ENCODE results near the gene SLIT3. TPM values are rescaled to one million over a fixed set of nuclear protein-coding genes. Genes with fewer than 3 reads are reported as not detected.

Gene SLIT3
- total RNA-seq, 2 donors from 2014 or later, result 6.6 to 6.7 TPM

DNA sequence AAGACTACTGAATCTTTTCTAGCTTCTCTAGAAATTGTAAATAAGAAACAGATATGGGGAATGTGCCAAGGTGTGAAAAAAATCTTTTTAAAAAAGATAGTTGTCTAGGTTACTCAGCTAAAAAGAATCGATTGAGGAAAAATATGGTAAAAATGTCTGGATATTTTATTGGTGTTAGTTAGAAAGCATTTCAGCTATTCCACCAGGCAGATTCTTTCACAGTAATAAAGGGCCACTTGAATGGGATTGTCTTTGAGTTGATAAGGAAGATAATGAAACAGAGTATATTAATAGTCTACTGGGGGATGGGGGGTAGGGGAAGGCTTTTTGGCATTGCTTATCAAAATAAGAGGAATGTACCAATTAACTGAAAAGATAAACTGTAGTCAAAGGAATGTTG lies 51.9 kb downstream of the SLIT3 start:
- Histone ChIP-seq H3K4me3 (no peak overlapping the region), H3K9me3 (no peaks in the 10 kb centered on the region), H3K27ac (no peak overlapping the region), H3K4me1 (peaks cover 14% of the 10 kb centered on the region), H3K27me3 (no peaks in the 10 kb centered on the region), H3K36me3 (replicated peaks in 1 of 2; ENCODE audit: insufficient read depth in 1 of 2, low read depth in 2 of 2) (no peaks in the 10 kb centered on the region)
- no peak for TF ChIP-seq POLR2A (IDR thresholded peaks at IDR 0.05)
- no peak for TF ChIP-seq CTCF (IDR thresholded peaks at IDR 0.05)
- no peak for DNase-seq
- peak; percentile 30 for ATAC-seq
- 26 to 29% methylated on average over 1 of the region's 1 CpG for WGBS, 2 donors
- intact Hi-C loops (cut with DNase I), result no loop called here

DNA sequence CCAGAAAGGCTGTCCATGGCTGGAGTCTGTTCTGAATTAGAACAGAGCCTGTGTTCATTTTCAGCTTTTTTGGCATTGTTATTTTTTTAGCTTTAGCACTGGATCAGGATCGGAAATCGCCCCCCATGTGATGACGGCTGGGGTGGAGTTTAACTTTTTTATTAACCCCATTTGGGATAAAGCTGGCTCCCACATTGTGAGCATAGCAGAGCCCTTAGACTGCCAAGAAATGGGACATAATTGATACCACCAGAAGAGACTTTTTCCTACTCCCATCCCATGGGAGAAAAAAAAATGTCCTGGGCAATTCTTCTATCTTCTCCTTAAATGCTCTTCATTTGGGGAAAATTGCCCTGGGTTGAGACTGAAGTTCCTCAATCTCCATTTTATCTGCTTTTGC lies 52.4 kb downstream of the SLIT3 start:
- H3K36me3 ChIP-seq (replicated peaks in 1 of 2; ENCODE audit: insufficient read depth in 1 of 2, low read depth in 2 of 2), result no peaks in the 10 kb centered on the region
- H3K4me3 ChIP-seq, result no peak overlapping the region
- H3K4me1 ChIP-seq, result peaks cover 14% of the 10 kb centered on the region
- no peak overlapping the region for H3K27ac ChIP-seq
- intact Hi-C loops (cut with DNase I), result no loop called here
- TF ChIP-seq CTCF (IDR thresholded peaks at IDR 0.05) (no peak), POLR2A (IDR thresholded peaks at IDR 0.05) (no peak)
- no peak for ATAC-seq
- H3K27me3 ChIP-seq, result no peaks in the 10 kb centered on the region
- H3K9me3 ChIP-seq, result no peaks in the 10 kb centered on the region
- 39 to 46% methylated on average over 3 of the region's 3 CpGs for WGBS, 2 donors
- no peak for DNase-seq

- H3K36me3 ChIP-seq (replicated peaks in 1 of 2; ENCODE audit: insufficient read depth in 1 of 2, low read depth in 2 of 2), result no peaks in the 10 kb centered on the region
- intact Hi-C loops (cut with DNase I), result no loop called here
- no peak overlapping the region for H3K27ac ChIP-seq
- H3K9me3 ChIP-seq, result no peaks in the 10 kb centered on the region
- TF ChIP-seq POLR2A (IDR thresholded peaks at IDR 0.05) (no peak), CTCF (IDR thresholded peaks at IDR 0.05) (no peak)
- H3K4me3 ChIP-seq, result no peak overlapping the region
- ATAC-seq (no peak), DNase-seq (no peak)
- H3K4me1 ChIP-seq, result peaks cover 14% of the 10 kb centered on the region
- H3K27me3 ChIP-seq, result no peaks in the 10 kb centered on the region
- 80 to 81% methylated on average over 3 of the region's 3 CpGs for WGBS, 2 donors
Observed at GRCh38 chr5:169244812-169245211, 56.1 kb downstream of the SLIT3 start.

DNA sequence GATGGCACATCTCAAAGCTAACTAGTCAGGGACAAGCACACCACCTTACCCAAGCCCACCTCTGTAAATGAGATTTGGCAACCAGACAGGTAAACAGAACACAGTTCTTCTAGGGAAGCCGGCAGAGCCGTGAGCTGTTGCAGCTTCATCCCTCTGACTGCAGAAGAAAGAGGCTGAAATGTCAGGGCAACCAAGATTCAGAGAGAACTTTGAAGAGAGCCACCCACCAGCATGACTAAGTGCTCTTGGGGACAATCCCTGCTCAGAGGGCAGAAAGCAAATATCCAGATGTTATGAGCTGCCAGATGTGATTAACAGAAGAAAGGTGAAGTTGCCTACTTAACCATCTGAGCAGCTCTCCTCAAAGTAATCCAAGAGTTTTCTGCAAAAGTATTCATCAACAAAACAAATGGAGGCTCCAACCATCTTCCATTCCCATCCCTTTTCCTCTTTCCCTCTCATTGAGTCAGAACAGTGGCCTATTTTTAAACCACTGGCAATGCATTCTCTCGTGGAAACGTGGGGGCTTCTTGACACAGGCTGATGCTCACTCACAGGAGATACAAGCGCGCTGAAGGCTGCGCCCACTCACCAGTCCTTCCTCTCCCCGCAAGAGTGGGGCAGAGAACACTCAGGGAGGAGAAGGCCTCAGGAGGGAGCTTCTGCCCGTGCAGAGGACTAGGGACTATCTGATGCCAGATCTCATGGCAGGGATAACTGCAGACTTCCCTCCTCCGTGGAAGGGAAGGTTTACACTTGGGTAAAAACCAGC lies 57.1 kb downstream of the SLIT3 start:
- H3K4me1 ChIP-seq, result peaks cover 6% of the 10 kb centered on the region
- TF ChIP-seq POLR2A (IDR thresholded peaks at IDR 0.05) (no peak), CTCF (IDR thresholded peaks at IDR 0.05) (no peak)
- no peaks in the 10 kb centered on the region for H3K9me3 ChIP-seq
- H3K27ac ChIP-seq, result no peak overlapping the region
- no peaks in the 10 kb centered on the region for H3K27me3 ChIP-seq
- 76 to 83% methylated on average over 10 of the region's 10 CpGs for WGBS, 2 donors
- intact Hi-C loops (cut with DNase I), result no loop called here
- DNase-seq (no peak), ATAC-seq (no peak)
- H3K36me3 ChIP-seq (replicated peaks in 1 of 2; ENCODE audit: insufficient read depth in 1 of 2, low read depth in 2 of 2), result no peaks in the 10 kb centered on the region
- H3K4me3 ChIP-seq, result no peak overlapping the region

DNA sequence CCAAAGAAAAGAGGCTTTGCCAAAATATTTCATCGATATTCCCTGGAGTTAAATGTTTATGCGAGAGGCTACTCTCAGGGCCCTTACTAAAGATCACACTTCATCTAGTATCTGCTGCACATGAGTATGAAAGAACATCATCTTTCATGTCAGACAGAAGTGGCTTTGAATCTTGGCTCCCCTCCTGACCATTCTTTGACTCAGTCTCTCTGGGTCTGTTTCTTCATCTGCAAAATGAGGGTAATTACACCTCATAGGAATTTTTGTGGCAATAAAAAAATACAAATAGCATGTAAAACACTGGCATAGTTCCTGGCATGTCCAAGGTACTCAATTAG lies 58.1 kb downstream of the SLIT3 start:
- WGBS, 2 donors, result 62 to 77% methylated on average over 2 of the region's 2 CpGs
- TF ChIP-seq POLR2A (IDR thresholded peaks at IDR 0.05) (no peak), CTCF (IDR thresholded peaks at IDR 0.05) (no peak)
- no peaks in the 10 kb centered on the region for H3K36me3 ChIP-seq (replicated peaks in 1 of 2; ENCODE audit: insufficient read depth in 1 of 2, low read depth in 2 of 2)
- H3K4me3 ChIP-seq, result no peak overlapping the region
- intact Hi-C loops (cut with DNase I), result no loop called here
- no peaks in the 10 kb centered on the region for H3K27me3 ChIP-seq
- H3K27ac ChIP-seq, result no peak overlapping the region
- DNase-seq (no peak), ATAC-seq (no peak)
- no peaks in the 10 kb centered on the region for H3K9me3 ChIP-seq
- H3K4me1 ChIP-seq, result no peaks in the 10 kb centered on the region
